Measurements from ENCODE around the gene TMCO4. TPM values are rescaled to one million over a fixed set of nuclear protein-coding genes. Genes with fewer than 3 reads are reported as not detected.

The TMCO4 gene
- total RNA-seq, 1 donor from 2014 or later, result 10.0 TPM

DNA sequence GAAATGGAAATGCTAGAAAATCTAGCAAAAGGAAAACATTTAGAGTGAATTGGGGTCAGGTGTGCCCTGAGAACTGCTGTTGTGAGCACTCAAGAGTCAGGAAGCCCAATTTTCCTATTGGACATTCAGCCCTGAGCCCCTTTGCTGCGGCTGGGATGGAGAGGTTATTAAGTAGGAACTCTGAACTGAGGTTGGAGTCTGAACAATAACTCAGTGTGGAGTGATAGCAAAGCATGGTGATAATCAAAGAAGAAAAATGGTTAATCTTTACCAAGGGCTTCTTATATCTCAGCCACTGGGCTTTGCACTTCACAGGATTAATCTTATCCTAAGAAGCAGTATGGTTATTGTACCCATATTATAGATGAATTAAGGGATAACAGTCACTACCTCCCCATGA, 52.0 kb downstream of the TMCO4 start:
- Mint-ChIP-seq H3K9me3 (ENCODE audit: low read depth) (no peaks in the 10 kb centered on the region), H3K36me3 (ENCODE audit: low read depth) (peaks cover 11% of the 10 kb centered on the region), H3K27me3 (ENCODE audit: low read depth) (no peaks in the 10 kb centered on the region), H3K4me3 (ENCODE audit: unreplicated experiment) (no peak overlapping the region), H3K27ac (ENCODE audit: unreplicated experiment) (no peak overlapping the region), H3K4me1 (ENCODE audit: low read depth) (no peaks in the 10 kb centered on the region)
- TF ChIP-seq, protein P1, sequence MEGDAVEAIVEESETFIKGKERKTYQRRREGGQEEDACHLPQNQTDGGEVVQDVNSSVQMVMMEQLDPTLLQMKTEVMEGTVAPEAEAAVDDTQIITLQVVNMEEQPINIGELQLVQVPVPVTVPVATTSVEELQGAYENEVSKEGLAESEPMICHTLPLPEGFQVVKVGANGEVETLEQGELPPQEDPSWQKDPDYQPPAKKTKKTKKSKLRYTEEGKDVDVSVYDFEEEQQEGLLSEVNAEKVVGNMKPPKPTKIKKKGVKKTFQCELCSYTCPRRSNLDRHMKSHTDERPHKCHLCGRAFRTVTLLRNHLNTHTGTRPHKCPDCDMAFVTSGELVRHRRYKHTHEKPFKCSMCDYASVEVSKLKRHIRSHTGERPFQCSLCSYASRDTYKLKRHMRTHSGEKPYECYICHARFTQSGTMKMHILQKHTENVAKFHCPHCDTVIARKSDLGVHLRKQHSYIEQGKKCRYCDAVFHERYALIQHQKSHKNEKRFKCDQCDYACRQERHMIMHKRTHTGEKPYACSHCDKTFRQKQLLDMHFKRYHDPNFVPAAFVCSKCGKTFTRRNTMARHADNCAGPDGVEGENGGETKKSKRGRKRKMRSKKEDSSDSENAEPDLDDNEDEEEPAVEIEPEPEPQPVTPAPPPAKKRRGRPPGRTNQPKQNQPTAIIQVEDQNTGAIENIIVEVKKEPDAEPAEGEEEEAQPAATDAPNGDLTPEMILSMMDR (IDR thresholded peaks at IDR 0.05), result no peak
- DNase-seq (ENCODE audit: low spot score), result no peak

GRCh38 chr1:19744886-19745285, 54.8 kb downstream of the TMCO4 start:
- H3K4me3 Mint-ChIP-seq (ENCODE audit: unreplicated experiment), result no peak overlapping the region
- H3K36me3 Mint-ChIP-seq (ENCODE audit: low read depth), result peaks cover 11% of the 10 kb centered on the region

DNA sequence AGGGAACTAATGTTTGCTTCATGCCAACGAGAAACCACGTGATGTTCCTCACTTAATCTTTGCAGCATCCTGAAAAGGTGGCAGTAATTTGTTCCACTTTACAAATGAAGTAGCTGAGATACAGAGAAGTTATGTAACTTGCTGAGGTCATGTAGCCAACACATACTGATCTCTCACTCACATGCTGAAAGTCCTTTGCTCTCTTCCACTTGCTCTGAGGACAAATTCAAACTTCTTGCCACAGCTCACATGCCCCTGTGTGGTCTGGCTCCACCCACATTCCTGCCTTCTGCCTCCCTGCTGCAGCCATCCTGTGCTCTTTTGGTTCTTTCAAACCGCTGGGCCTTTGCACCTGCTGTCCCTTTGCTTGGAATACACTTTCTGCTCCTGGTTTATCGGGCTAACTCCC, 55.4 kb downstream of the TMCO4 start:
- DNase-seq (ENCODE audit: low spot score), result no peak
- TF ChIP-seq, protein P1 (IDR thresholded peaks at IDR 0.05), result no peak
- peaks cover 10% of the 10 kb centered on the region for H3K36me3 Mint-ChIP-seq (ENCODE audit: low read depth)
- no peaks in the 10 kb centered on the region for H3K27me3 Mint-ChIP-seq (ENCODE audit: low read depth)
- no peak overlapping the region for H3K4me3 Mint-ChIP-seq (ENCODE audit: unreplicated experiment)
- H3K9me3 Mint-ChIP-seq (ENCODE audit: low read depth), result no peaks in the 10 kb centered on the region
- H3K4me1 Mint-ChIP-seq (ENCODE audit: low read depth), result no peaks in the 10 kb centered on the region
- H3K27ac Mint-ChIP-seq (ENCODE audit: unreplicated experiment), result no peak overlapping the region

More at GRCh38 chr1:19744886-19745285, 54.8 kb downstream of the TMCO4 start:
- DNase-seq (ENCODE audit: low spot score), result no peak
- Mint-ChIP-seq H3K27me3 (ENCODE audit: low read depth) (no peaks in the 10 kb centered on the region), H3K9me3 (ENCODE audit: low read depth) (no peaks in the 10 kb centered on the region), H3K27ac (ENCODE audit: unreplicated experiment) (no peak overlapping the region), H3K4me1 (ENCODE audit: low read depth) (no peaks in the 10 kb centered on the region)
- TF ChIP-seq, protein P1 (IDR thresholded peaks at IDR 0.05), result no peak

DNA sequence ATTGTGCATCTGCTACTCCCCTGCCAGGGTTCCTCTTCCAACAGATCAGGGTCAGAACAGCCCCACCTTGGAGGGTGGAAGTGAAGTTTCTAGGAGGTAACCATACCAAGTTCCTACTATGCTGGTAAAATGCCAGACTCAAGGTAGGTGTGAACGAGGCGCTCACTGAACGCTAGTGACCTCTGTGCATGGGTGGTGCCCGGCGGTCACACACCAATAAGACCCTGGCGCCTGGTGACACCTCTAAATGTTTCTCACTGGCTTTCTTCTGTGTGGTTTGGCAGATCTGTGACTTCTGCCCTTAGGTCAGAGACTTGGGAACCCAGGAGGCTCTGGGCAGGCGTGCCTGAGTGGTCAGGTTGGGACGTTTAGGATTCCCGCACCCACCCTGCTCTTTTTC, 55.9 kb downstream of the TMCO4 start:
- H3K9me3 Mint-ChIP-seq (ENCODE audit: low read depth), result no peaks in the 10 kb centered on the region
- H3K4me1 Mint-ChIP-seq (ENCODE audit: low read depth), result no peaks in the 10 kb centered on the region
- H3K27me3 Mint-ChIP-seq (ENCODE audit: low read depth), result no peaks in the 10 kb centered on the region
- DNase-seq (ENCODE audit: low spot score), result no peak
- H3K36me3 Mint-ChIP-seq (ENCODE audit: low read depth), result peaks cover 10% of the 10 kb centered on the region
- H3K27ac Mint-ChIP-seq (ENCODE audit: unreplicated experiment), result no peak overlapping the region
- TF ChIP-seq, protein P1 (IDR thresholded peaks at IDR 0.05), result no peak
- H3K4me3 Mint-ChIP-seq (ENCODE audit: unreplicated experiment), result no peak overlapping the region

- Mint-ChIP-seq H3K4me1 (ENCODE audit: low read depth) (peaks cover 6% of the 10 kb centered on the region), H3K36me3 (ENCODE audit: low read depth) (peaks cover 10% of the 10 kb centered on the region), H3K27ac (ENCODE audit: unreplicated experiment) (no peak overlapping the region), H3K4me3 (ENCODE audit: unreplicated experiment) (no peak overlapping the region), H3K9me3 (ENCODE audit: low read depth) (no peaks in the 10 kb centered on the region), H3K27me3 (ENCODE audit: low read depth) (no peaks in the 10 kb centered on the region)
- TF ChIP-seq, protein P1 (IDR thresholded peaks at IDR 0.05), result no peak
- DNase-seq (ENCODE audit: low spot score), result no peak
Observed at GRCh38 chr1:19743180-19743579, 56.5 kb downstream of the TMCO4 start.
